ENCODE measurements around the gene TNIK. TPM values are rescaled to one million over a fixed set of nuclear protein-coding genes. Genes with fewer than 3 reads are reported as not detected.
"Not testable (repeated sequence)": the region's sequence is repeated elsewhere in the genome, so short reads cannot be mapped to it uniquely, and the experiment has no call there.

The TNIK gene
- total RNA-seq, 1 donor from 2014 or later = 28.5 TPM

- DNase-seq (ENCODE audit: extremely low read depth, low read depth, low spot score) = not testable (repeated sequence)
Measured at GRCh38 chr3:171366738-171367137, 93.5 kb downstream of the TNIK start.

GRCh38 chr3:171366043-171366442, 94.2 kb downstream of the TNIK start:
- DNase-seq (ENCODE audit: extremely low read depth, low read depth, low spot score) = no peak

- no peak for DNase-seq (ENCODE audit: extremely low read depth, low read depth, low spot score)
Measured at GRCh38 chr3:171365489-171365888, 94.7 kb downstream of the TNIK start.

- no peak for DNase-seq (ENCODE audit: extremely low read depth, low read depth, low spot score)
Measured at GRCh38 chr3:171364500-171364899, 95.7 kb downstream of the TNIK start.

GRCh38 chr3:171363202-171363601, 97.0 kb downstream of the TNIK start:
- no peak for DNase-seq (ENCODE audit: extremely low read depth, low read depth, low spot score)

GRCh38 chr3:171362575-171362974, 97.6 kb downstream of the TNIK start:
- no peak for DNase-seq (ENCODE audit: extremely low read depth, low read depth, low spot score)

GRCh38 chr3:171358881-171359198, 101.4 kb downstream of the TNIK start:
- no peak for DNase-seq (ENCODE audit: extremely low read depth, low read depth, low spot score)

GRCh38 chr3:171358181-171358880, 101.9 kb downstream of the TNIK start:
- DNase-seq (ENCODE audit: extremely low read depth, low read depth, low spot score) = no peak

GRCh38 chr3:171357721-171358120, 102.5 kb downstream of the TNIK start:
- no peak for DNase-seq (ENCODE audit: extremely low read depth, low read depth, low spot score)

GRCh38 chr3:171356251-171356650, 104.0 kb downstream of the TNIK start:
- no peak for DNase-seq (ENCODE audit: extremely low read depth, low read depth, low spot score)

- no peak for DNase-seq (ENCODE audit: extremely low read depth, low read depth, low spot score)
Measured at GRCh38 chr3:171354706-171355582, 105.3 kb downstream of the TNIK start.

GRCh38 chr3:171354049-171354705, 106.0 kb downstream of the TNIK start:
- DNase-seq (ENCODE audit: extremely low read depth, low read depth, low spot score) = no peak

GRCh38 chr3:171353423-171353822, 106.8 kb downstream of the TNIK start:
- DNase-seq (ENCODE audit: extremely low read depth, low read depth, low spot score) = no peak

GRCh38 chr3:171352387-171352935, 107.7 kb downstream of the TNIK start:
- DNase-seq (ENCODE audit: extremely low read depth, low read depth, low spot score) = no peak

GRCh38 chr3:171351676-171352075, 108.5 kb downstream of the TNIK start:
- no peak for DNase-seq (ENCODE audit: extremely low read depth, low read depth, low spot score)

- no peak for DNase-seq (ENCODE audit: extremely low read depth, low read depth, low spot score)
Measured at GRCh38 chr3:171350364-171350763, 109.8 kb downstream of the TNIK start.

- DNase-seq (ENCODE audit: extremely low read depth, low read depth, low spot score) = no peak
Measured at GRCh38 chr3:171349392-171349791, 110.8 kb downstream of the TNIK start.

- DNase-seq (ENCODE audit: extremely low read depth, low read depth, low spot score) = no peak
Measured at GRCh38 chr3:171348121-171348520, 112.1 kb downstream of the TNIK start.

- no peak for DNase-seq (ENCODE audit: extremely low read depth, low read depth, low spot score)
Measured at GRCh38 chr3:171347301-171348039, 112.7 kb downstream of the TNIK start.

GRCh38 chr3:171346582-171347300, 113.5 kb downstream of the TNIK start:
- no peak for DNase-seq (ENCODE audit: extremely low read depth, low read depth, low spot score)
